HG02970 (cell line): ENCODE data around the gene C20orf96.
"Not testable (repeated sequence)": the region's sequence is repeated elsewhere in the genome, so short reads cannot be mapped to it uniquely, and the experiment has no call there.

Experiments
- ATAC-seq: cut with Tn5 transposase; IDR thresholded peaks from one replicate; pipeline ENCODE4 v1.9.1; 2021; ENCODE audit warnings: mild to moderate bottlenecking, moderate library complexity, moderate number of reproducible peaks; ENCODE audit not compliant: unreplicated experiment, low FRiP score

Gene C20orf96, protein sequence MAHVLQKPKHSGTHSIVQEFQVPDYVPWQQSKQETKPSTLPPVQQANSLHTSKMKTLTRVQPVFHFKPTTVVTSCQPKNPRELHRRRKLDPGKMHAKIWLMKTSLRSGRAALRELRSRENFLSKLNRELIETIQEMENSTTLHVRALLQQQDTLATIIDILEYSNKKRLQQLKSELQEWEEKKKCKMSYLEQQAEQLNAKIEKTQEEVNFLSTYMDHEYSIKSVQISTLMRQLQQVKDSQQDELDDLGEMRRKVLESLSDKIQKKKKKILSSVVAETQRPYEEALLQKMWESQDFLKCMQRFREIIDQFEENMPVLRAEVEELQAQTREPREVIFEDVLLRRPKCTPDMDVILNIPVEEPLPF

DNA sequence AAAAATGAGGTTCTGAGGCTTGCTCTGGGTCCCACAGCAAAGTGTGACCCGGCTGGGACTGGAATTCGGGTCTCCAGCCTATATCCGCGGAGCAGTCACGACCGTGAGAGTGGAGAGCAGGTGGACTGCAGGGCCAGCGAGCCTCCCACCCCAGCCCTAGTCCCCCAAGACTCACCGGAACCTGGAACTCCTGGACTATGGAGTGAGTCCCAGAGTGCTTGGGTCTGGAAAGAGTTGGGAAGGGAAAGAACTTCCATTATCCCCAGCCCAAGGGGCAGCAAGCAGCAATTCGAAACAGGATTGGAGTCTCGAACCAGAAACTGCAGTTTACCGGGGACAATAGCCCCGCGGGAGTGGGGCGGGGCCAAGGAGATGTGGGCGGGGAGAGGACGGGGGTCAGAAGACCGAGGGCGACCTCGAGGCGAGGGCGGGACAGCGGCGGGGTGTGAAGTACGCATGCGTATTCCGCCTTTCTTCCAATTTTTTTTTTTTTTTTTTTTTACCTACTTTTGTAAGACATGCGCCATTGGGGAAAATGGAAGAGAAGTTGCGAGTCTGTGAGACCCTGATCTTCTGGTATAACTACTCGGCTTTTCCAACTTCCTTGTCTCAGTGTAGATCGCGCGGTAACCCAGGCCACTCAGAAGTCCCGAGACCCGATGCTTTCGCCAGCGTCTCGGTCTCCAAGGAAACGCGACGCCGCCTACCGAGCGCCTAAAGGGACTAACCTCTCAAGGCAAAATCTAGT lies at the start of gene C20orf96:
C20orf96 (minus strand) TSS at position 667 of the 748 bp plus-strand sequence; CDS start at position 527, 140 bp downstream.
- peak; percentile 84 for ATAC-seq

DNA sequence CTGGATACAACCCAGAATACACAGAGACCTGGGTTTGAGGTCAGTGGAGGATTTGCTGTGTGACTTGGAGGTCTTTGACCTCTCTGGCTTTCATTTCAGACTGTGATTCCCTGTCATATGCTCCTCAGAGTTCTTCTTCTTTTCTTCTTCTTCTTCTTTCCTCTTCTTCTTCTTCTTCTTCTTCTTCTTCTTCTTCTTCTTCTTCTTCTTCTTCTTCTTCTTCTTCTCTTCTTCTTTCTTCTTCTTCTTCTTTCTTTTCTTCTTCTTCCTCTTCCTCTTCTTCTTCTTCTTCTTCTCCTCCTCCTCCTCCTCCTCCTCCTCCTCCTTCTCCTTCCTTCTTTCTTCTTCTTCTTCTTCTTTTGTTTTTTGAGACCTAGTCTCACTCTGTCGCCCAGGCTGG lies 45.5 kb upstream of the C20orf96 start:
- not testable (repeated sequence) for ATAC-seq

DNA sequence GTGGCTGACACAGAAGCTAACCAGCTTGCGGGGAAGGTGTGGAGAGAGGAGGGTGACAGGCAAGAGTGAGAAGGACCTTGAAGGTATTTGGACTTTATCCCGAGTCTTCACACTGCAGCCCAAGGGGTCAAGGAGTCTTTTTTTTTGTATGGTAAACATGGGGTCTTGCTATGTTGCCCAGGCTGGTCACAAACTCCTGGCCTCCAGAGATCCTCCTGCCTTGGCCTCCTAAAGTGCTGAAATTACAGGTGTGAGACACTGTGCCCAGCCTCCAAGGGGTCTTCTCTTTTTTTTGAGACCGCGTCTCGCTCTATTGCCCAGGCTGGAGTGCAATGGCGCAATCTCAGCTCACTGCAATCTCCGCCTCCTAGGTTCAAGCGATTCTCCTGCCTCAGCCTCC lies 44.0 kb upstream of the C20orf96 start:
- ATAC-seq, result no peak

DNA sequence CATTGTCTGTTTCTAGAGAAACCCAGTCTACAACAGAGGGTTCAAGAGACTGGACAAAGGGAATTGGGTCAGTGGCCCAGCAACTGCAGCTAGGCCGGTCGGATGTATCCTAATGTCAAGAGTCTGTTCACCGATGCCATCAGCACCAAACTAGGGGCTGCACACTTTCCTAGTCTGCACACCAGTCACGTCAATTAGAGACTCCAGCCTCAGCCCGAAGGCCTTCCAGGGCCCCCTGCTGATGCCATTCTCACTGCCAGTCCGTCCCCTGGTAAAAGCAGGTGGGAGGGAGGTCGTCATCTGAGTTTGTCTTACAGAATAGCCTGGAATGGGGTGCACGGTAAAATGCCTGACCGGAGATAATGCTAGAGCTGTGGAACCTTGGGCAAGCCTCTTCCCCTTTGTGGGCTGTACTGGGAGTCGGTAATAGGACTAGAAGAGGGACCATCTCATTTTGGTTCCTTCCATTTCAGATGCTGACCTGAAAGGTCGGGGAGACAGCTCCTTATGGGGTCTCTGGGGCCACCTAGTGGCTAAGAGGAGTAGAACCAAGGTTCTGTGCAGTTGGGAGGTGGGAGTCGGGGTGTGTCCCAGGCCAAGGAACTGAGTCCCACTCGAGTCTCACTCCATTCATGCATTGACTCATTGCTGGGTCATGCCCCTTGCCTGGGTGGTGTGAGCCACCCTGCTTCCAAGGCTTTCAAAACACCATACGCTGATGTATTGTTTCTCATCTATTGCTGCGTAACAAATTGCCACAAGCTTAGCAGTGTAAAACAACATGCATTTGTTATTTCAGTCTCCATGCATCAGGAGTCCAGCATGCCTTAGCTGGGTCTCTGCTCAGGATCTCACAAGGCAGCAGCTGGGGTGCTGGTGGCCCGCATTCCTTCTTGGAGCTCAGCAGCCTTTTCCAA lies 39.9 kb upstream of the C20orf96 start:
- ATAC-seq, result no peak

DNA sequence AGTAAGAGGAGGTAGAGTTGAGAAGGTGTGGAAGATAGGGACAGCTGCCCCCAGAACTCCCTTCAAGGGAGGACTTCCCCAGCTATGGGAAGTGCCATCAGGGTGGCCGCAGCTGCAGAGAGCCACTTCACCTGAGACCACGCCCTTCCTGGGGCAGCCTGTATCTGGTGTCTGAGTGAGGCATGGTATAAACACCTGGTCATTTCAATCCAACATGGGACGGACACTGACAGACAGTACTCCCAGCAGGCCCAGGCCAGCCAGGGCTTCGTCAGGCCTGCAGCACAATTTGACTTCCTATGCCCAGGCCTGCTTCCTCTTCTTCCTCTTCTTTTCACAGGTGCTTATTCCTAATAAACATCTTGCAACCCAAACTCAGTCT lies 39.3 kb upstream of the C20orf96 start:
- ATAC-seq, result no peak

DNA sequence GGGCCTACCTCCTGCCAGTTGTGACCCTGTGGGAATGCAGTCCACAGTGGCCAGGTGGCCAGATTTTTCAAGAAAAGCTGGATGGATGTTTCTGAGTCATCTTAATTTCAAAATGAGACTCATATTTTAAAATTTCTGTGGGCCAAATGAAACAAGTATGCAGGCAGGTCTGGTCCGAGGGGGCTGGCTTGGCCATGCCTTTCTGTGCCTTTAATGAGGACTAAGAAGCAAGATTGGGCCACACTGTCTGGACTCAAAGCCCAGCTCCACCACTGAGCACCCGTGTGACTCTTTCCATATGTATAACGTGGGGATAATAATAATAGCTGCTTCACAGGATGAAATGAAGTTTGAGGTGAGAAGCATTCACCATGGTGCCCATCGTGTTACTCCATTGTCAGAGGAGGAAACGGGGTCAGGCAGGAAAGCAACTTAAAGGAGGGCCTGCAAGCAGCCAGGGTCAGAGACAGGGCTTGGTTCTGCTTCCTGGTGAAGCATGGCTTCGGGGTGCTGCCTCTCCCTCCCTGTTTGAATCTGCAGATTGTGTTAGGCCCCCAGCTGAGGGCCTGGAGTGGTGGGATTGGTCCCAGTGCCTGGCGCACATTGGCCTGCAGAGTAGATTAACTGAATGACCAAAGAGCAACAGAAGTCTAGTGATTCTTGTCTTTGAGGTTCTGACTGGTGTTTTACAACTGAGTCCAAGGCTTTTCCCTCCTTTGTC lies 38.6 kb upstream of the C20orf96 start:
- no peak for ATAC-seq

DNA sequence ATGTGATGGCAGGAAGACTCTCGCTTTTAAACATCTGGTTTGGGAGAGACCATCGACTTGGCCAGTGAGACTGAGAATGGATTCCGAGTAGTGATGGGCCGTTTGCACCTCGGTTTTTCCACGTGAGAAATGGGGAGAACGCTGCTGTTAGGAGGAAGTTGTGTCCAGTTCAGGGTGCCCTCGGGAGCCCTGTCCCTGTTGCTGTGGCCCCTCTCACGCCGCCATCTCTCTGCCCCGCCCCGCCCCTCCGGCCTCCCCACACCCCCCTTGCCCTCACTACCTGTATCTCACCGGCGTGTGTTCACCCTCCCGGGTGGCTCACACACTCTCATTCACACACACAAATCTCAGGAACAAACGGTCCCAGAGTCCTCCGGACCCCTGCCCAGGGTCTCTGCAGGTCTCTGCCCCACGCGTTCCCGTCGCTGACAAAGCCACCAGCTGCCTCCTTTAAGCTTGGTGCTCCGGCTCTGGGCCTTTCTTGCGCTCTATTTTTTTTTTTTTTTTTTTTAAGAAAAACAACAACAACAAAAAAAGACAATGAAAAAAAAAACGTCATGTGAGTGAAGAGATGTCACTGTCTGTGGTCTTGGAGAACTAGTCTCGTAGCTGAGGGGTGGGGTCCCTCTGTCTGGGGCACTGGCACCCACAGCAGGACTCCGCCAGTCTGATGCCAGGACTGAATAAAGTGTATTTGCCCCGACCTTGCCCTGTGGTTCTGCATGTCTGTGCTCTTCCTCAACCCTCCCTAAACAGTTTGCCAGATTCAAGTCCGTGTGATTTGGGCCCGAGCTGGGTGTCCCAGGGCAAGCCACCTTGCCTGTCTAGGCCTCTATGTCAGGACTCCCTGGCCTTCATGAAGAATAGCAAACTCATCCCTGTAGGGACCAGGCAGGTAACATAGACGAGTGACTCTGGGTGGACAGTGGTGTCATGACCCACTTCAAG lies 37.8 kb upstream of the C20orf96 start:
- ATAC-seq, result no peak

DNA sequence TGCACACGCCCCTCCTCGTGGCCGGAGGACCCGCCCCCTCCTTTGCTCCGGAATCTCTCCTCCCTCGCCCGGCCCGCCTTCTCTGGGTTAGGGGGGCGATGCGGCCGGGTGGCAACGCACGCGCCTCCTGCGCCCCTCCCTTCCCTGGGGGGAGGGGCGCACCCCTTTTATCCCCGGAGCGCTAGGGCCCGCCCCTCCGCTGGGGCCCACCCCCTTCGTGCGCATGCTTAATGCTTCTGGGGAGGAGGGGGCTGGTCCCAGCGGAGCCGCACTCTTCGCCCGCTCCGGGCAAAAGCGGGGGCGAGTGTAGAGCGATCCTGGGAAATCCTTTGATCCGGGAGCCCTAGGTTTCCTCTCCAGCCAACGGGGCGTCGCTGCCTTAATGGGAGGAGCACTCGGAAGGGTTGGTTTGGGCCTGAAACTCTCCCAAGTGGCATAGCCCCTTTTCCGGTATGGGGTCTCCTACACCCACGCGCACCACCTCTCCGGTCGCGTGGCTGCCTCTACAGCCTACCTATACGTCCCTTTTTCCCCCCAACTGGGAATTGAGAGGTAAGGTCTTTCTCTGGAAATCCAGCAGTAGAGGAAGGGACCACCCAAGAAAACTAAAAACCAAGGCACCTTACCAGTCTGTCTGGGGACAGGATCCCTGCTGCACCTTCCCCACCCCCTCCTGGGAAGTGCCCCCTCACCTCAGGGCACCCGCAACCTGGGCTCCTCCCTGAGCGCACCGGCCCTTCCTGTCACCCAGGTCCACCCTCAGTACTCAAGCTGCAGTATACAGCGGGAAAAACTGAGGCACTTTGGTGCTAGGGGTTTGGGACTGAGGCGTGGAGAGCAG lies 36.9 kb upstream of the C20orf96 start:
- ATAC-seq, result no peak

DNA sequence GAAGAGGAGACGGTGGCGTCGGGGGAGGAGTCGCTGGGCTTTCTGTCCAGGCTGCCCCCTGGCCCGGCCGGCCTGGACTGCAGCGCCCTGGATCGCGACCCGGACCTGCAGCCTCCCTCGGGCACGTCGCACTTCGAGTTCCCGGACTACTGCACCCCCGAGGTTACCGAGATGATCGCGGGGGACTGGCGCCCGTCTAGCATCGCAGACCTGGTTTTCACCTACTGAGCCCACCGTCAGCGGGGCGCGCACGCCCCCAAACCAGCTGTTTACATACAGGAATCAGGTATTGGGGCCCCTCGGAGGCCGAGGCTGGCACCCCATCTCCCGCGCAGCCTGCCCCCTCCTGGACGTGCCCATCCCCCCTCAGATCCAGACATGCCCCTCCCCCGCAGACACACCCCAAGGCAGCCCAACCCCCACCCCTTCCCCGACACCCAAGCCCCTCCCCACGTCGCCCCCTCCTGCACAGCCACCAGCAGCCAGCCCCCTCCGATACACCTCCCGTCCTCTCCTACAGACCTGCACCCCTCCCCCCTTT lies 36.2 kb upstream of the C20orf96 start:
- ATAC-seq, result no peak

DNA sequence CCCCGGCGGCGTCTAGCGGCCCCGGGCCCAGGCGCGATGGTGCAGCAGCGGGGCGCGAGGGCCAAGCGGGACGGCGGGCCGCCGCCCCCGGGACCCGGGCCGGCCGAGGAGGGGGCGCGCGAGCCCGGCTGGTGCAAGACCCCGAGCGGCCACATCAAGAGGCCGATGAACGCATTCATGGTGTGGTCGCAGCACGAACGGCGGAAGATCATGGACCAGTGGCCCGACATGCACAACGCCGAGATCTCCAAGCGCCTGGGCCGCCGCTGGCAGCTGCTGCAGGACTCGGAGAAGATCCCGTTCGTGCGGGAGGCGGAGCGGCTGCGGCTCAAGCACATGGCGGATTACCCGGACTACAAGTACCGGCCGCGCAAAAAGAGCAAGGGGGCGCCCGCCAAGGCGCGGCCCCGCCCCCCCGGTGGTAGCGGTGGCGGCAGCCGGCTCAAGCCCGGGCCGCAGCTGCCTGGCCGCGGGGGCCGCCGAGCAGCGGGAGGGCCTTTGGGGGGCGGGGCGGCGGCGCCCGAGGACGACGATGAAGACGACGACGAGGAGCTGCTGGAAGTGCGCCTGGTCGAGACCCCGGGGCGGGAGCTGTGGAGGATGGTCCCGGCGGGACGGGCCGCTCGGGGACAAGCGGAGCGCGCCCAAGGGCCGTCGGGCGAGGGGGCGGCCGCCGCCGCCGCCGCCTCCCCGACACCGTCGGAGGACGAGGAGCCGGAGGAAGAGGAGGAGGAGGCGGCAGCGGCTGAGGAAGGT lies 35.5 kb upstream of the C20orf96 start:
- ATAC-seq, result no peak

DNA sequence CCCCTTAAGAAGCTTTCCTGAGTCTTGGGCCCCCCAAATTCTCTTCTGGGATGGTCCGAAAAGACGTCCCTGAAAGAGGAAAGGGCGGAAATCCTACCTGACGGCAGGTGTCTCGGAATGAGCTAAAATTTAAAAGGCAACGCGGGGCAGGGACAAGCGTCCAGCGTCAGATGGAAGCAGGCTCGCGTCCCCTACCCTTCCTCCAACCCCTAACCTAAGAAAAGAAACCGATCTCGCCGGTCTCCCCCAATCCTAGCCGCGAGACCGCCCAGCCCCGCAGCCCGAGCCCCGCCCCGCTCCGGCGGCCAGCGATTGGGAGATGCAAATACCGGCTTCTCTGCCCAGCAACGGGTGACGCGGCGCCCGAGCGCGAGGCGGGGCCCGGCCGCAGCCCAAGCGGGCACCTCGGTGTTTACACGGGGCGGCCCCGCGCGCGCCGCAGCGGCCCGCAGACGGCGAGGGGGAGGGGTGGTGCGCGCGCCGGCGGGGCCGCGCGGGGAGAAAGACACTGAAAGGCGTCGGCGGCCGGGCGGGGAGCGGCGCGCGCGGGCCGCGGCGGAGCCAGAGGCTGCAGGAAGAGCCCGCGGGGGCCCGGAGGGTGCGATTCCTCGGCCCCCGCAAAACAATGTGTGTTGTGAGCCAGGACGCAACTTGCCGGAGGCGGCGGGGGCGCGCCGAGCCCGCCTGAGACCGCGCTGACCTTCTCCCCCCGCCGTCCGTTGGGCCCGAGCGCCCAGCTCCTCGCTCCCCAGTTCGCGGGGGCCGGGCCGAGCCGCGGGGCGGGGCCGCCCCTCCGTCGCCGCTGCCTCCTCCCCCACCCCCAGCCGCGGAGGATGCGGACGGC lies 34.7 kb upstream of the C20orf96 start, which contains the start of gene SOX12:
SOX12 (plus strand) TSS at position 508 of the 844 bp plus-strand sequence. CDS start 373 bp downstream, outside the sequence.
- peak; percentile 72 for ATAC-seq

DNA sequence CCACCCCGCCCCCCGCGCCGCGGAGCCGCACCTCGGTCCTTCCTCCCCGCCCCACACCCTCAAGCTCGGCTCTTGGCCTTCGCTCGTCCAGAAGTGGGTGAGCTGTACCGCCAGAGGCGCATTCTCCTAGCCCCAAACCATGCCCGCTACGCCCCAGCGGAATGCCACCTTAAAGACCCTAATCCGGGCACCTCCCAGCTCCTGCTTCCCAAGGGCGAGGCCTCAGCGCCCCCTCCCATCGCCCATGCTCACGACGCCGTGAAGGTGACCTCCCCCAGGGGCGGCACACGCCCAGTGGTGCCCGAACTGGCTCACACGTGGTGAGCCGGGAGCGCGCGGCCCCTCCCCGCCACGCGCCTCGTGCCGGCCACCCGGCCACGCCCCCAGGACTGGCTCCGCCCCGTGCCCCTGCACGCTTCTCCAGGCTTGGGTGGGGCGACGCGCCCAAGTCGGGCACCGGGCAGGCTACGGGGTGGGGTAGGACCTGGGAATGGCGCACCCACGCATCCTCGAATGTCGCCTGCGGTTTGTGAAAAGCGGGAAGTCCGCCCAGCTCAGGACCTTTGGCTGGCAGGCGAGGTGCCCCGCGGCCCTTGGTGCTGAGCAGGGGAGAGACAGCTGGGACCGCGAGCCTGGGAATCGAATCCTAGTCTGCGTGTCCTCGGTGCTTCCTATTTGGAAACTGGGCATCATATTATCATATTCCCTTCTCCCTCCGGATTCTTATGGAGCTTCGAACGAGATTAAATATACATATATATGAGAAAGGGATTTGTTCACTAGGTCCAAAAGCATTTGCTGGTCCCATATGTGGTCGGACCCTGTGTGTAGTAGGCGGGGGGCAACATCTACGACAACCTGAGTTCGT lies 33.9 kb upstream of the C20orf96 start:
- ATAC-seq, result peak; percentile 47

DNA sequence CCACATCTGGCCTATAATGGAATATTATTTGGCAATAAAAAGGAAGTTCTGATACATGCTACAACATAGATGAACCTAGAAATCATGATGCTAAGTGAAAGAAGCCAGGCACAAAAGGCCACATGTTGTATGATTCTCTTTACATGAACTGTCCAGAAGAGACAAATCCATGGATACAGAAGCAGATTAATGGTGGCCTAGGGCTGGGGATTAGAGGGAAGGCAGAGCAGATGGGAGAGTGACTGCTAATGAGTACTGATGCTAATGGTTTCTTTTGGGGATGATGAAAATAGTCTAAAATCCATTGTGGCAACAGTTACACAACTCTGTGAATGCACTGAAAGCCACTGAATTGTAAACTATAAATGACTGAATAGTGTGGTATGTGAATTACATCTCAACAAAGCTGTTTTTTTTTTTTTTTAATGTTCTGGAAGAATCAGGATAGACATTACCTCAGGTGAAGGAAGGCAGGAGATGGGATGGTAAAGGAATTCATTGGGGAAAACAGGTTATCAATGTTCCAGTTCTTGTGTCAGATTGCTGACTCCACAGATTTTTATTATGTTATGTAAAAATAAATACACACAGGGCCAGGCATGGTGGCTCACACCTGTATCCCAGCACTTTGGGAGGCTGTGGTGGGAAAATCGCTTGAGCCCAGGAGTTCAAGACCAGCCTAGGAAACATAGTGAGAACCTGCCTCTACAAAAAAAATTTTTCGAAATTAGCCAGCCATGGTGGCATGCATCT lies 25.9 kb upstream of the C20orf96 start:
- no peak for ATAC-seq

DNA sequence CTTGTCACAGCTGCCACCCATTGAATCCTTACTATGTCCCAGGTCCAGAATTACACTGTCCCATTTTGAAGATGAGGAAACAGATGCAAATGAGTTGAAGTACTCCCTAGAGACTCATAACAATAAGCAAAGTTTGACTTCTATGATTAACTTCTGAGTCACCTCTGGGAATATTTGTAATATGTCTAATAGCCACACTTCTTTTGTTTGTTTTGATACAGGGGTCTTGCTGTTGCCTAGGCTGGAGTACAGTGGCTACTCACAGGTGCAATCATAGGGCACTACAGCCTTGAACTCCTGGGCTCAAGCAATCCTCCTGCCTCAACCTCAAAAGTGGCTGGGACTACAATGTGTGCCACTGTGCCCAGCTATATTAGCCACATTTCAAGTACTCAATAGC lies 23.4 kb upstream of the C20orf96 start:
- ATAC-seq, result no peak

DNA sequence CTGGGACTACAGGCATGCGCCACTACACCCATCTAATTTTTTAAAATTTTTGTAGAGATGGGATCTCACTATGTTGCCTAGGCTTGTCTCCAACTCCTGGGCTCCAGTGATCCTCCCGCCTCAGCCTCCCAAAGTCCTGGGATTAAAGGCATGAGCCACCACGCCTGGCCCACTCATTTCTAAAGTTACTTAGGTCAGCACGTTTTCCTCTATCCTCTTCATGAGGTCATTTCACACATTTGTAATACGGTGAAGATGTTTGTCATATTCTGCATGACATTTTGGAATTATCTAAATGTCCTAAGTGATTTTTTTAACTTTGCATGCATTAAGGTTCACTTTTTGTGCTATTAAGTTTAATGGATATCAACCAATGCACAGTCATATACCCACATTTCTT lies 22.9 kb upstream of the C20orf96 start:
- ATAC-seq, result no peak
